HTR-8/SVneo (cell line): Measurements from ENCODE around the gene GUK1.

Experiments used
- DNase-seq: peaks from one replicate; pipeline ENCODE4 v3.0.0; 2011; ENCODE audit warnings: low spot score, mixed read lengths; ENCODE audit not compliant: insufficient read length
- FAIRE-seq: peaks from 2 replicates; lab custom pipeline; 2011; peaks lifted over from hg19 to GRCh38; lab: Jason Lieb, UNC

The GUK1 gene

GRCh38 chr1:228139931-228140723 lies at the start of gene GUK1:
TSS of gene GUK1 (plus strand) at chr1:228140279. CDS start at chr1:228140303, 24 bp downstream.
- FAIRE-seq (peak; percentile 100), DNase-seq (peak; percentile 95)

- no peak for DNase-seq
- FAIRE-seq: no peak
These were observed 49.4 kb upstream of the GUK1 start for GRCh38 chr1:228090613-228091081.

- DNase-seq (no peak), FAIRE-seq (no peak)
These were observed 49.0 kb upstream of the GUK1 start for GRCh38 chr1:228091084-228091483.

GRCh38 chr1:228092342-228093049 lies 47.6 kb upstream of the GUK1 start:
- no peak for DNase-seq
- FAIRE-seq: no peak

- FAIRE-seq (no peak), DNase-seq (no peak)
These were observed 46.8 kb upstream of the GUK1 start for GRCh38 chr1:228093050-228093906.

- no peak for FAIRE-seq
- no peak for DNase-seq
These were observed 45.6 kb upstream of the GUK1 start for GRCh38 chr1:228094432-228095016.

- FAIRE-seq (no peak), DNase-seq (no peak)
These were observed 44.9 kb upstream of the GUK1 start for GRCh38 chr1:228095161-228095560.

GRCh38 chr1:228095938-228096337 lies 44.1 kb upstream of the GUK1 start:
- DNase-seq: no peak
- FAIRE-seq: no peak

GRCh38 chr1:228096416-228097332 lies 43.4 kb upstream of the GUK1 start:
- DNase-seq: no peak
- no peak for FAIRE-seq

- DNase-seq (no peak), FAIRE-seq (no peak)
These were observed 42.6 kb upstream of the GUK1 start for GRCh38 chr1:228097333-228098081.

- DNase-seq: no peak
- FAIRE-seq: no peak
These were observed 41.7 kb upstream of the GUK1 start for GRCh38 chr1:228098323-228098931.

- DNase-seq: no peak
- no peak for FAIRE-seq
These were observed 40.7 kb upstream of the GUK1 start for GRCh38 chr1:228099331-228099732.

- DNase-seq (no peak), FAIRE-seq (no peak)
These were observed 39.1 kb upstream of the GUK1 start for GRCh38 chr1:228100822-228101613.

- DNase-seq: no peak
These were observed 38.5 kb upstream of the GUK1 start for GRCh38 chr1:228101614-228101993.

GRCh38 chr1:228101994-228102790 lies 37.9 kb upstream of the GUK1 start:
- DNase-seq (no peak), FAIRE-seq (peak; percentile 20)

More at GRCh38 chr1:228101614-228101993, 38.5 kb upstream of the GUK1 start:
- no peak for FAIRE-seq

- DNase-seq (peak; percentile 98), FAIRE-seq (peak; percentile 99)
These were observed 37.1 kb upstream of the GUK1 start, which contains the start of gene C1orf35 for GRCh38 chr1:228102791-228103620. TSS of gene C1orf35 (minus strand) at chr1:228103325. CDS start at chr1:228103227, 98 bp downstream.
